Endothelial cell of umbilical vein (primary cell): ENCODE data around the gene SLC15A2. TPM values are rescaled to one million over a fixed set of nuclear protein-coding genes. Genes with fewer than 3 reads are reported as not detected.

Experiments used
- BruUV-seq: library from RNA; stranded (reverse); fragments of 400-500 nt; replicated peaks from 2 replicates; lab custom pipeline; 2021; lab: Mats Ljungman, UMichigan
- CTCF ChIA-PET: fragments of 300-600, 350-600 bp; sonication (Branson Sonifier 250); formaldehyde crosslinking; loops from one replicate; lab custom pipeline; 2021; ENCODE audit warnings: antibody characterized with exemption, inconsistent platforms; lab: Charles Lee
- POLR2A ChIA-PET: fragments of 300-600, 350-600 bp; sonication (Branson Sonifier 250); formaldehyde crosslinking; loops from one replicate; lab custom pipeline; 2021; ENCODE audit warnings: antibody characterized with exemption, inconsistent platforms; lab: Charles Lee
- DNase-seq: peaks from one replicate; pipeline ENCODE4 v3.0.0-alpha.2; 2011; ENCODE audit warnings: low read depth, low spot score
- FAIRE-seq: peaks from 2 replicates; lab custom pipeline; 2011; peaks lifted over from hg19 to GRCh38; lab: Jason Lieb, UNC
- H2AFZ ChIP-seq: 2 replicates; pipeline ENCODE4 v1.6.0; 2012; ENCODE audit warnings: low read depth, low read length, control low read depth, inconsistent platforms
- H3K27ac ChIP-seq: 2 replicates; pipeline ENCODE4 v1.5.1; 2011; ENCODE audit warnings: low read depth, mild to moderate bottlenecking, control low read depth, low read length, moderate library complexity; ENCODE audit not compliant: insufficient read depth
- H3K27me3 ChIP-seq, 2 experiments: 2 replicates each; pipeline versions ENCODE4 v1.6.0 to v1.6.1; 2011; ENCODE audit warnings: low read length in 2 of 2, mixed read lengths in 1 of 2; ENCODE audit not compliant: control insufficient read depth in 2 of 2, insufficient read depth in 2 of 2
- H3K36me3 ChIP-seq, 2 experiments: 2 replicates in 1 of 2; 3 replicates in 1 of 2; pipeline ENCODE4 v1.5.1; 2011; ENCODE audit warnings: low read length in 2 of 2, mild to moderate bottlenecking in 1 of 2, moderate library complexity in 1 of 2; ENCODE audit not compliant: control insufficient read depth in 2 of 2, insufficient read depth in 2 of 2; ENCODE audit errors: extremely low read depth in 1 of 2
- H3K4me1 ChIP-seq: 3 replicates; pipeline ENCODE4 v1.5.1; 2011; ENCODE audit warnings: mild to moderate bottlenecking, low read length; ENCODE audit not compliant: control insufficient read depth, insufficient read depth; ENCODE audit errors: extremely low read depth
- H3K4me2 ChIP-seq: 2 replicates; pipeline ENCODE4 v1.6.1; 2011; ENCODE audit warnings: low read length, control low read depth, mixed read lengths; ENCODE audit not compliant: insufficient read depth
- H3K4me3 ChIP-seq, 3 experiments: fragments of 200-600 bp in 1 of 3; sonication (generic), shearing (Covaris generic) in 1 of 3; replicated peaks in 1 of 3; 2 replicates each; pipeline ENCODE4 v1.5.1; 2011 to 2016; ENCODE audit warnings: control low read depth in 3 of 3, low read length in 3 of 3, mild to moderate bottlenecking in 2 of 3, inconsistent platforms in 1 of 3, low read depth in 1 of 3, moderate library complexity in 1 of 3; ENCODE audit not compliant: insufficient read depth in 1 of 3
- H3K79me2 ChIP-seq: 2 replicates; pipeline ENCODE4 v1.6.0; 2012; ENCODE audit warnings: low read length, inconsistent platforms; ENCODE audit not compliant: control insufficient read depth, insufficient read depth
- H3K9ac ChIP-seq: replicated peaks from 2 replicates; pipeline ENCODE3; 2011; ENCODE audit warnings: low read length, control low read depth; ENCODE audit not compliant: insufficient read depth; ENCODE audit errors: extremely low read depth
- H3K9me1 ChIP-seq: replicated peaks from 3 replicates; pipeline ENCODE4 v1.6.0; 2011; ENCODE audit warnings: mild to moderate bottlenecking, low read length; ENCODE audit not compliant: control insufficient read depth, insufficient read depth; ENCODE audit errors: extremely low read depth
- H3K9me3 ChIP-seq: replicated peaks from 2 replicates; pipeline ENCODE4 v1.5.1; 2012; ENCODE audit warnings: low read length, inconsistent platforms; ENCODE audit not compliant: control insufficient read depth, insufficient read depth
- H4K20me1 ChIP-seq: replicated peaks from 2 replicates; pipeline ENCODE3; 2011; ENCODE audit warnings: mild to moderate bottlenecking, low read length; ENCODE audit not compliant: control insufficient read depth, insufficient read depth; ENCODE audit errors: extremely low read depth
- CTCF ChIP-seq, 2 donors: IDR thresholded peaks; 1 replicate in 1 of 2; 2 replicates in 1 of 2; pipeline ENCODE4 v1.5.1; 2011; ENCODE audit warnings: low read length in 2 of 2, mild to moderate bottlenecking in 2 of 2, moderate library complexity in 2 of 2, control low read depth in 1 of 2, inconsistent platforms in 1 of 2, low read depth in 1 of 2; ENCODE audit not compliant: insufficient read depth in 1 of 2; ENCODE audit errors: extremely low read depth in 1 of 2
- EZH2 ChIP-seq: IDR thresholded peaks from 2 replicates; pipeline ENCODE4 v1.6.1; 2012; ENCODE audit warnings: borderline replicate concordance, low read depth, mild to moderate bottlenecking, moderate library complexity, low read length, inconsistent platforms; ENCODE audit not compliant: severe bottlenecking
- FOS ChIP-seq: IDR thresholded peaks from 2 replicates; pipeline ENCODE4 v1.6.1; 2011; ENCODE audit warnings: mild to moderate bottlenecking, low read length, moderate library complexity, borderline replicate concordance; ENCODE audit not compliant: insufficient read depth
- GATA2 ChIP-seq: IDR thresholded peaks from 2 replicates; pipeline ENCODE4 v1.7.0; 2011; ENCODE audit warnings: low read depth, mild to moderate bottlenecking, moderate library complexity, mixed read lengths, low read length; ENCODE audit not compliant: insufficient read length, insufficient read depth
- JUN ChIP-seq: IDR thresholded peaks from 2 replicates; pipeline ENCODE4 v1.6.1; 2011; ENCODE audit warnings: borderline replicate concordance, low read depth; ENCODE audit not compliant: insufficient read length, insufficient read depth
- MYC ChIP-seq: IDR thresholded peaks from one replicate; pipeline ENCODE4 v1.6.1; 2011; ENCODE audit warnings: mild to moderate bottlenecking, low read depth, low read length
- POLR2A ChIP-seq: IDR thresholded peaks from 2 replicates; pipeline ENCODE4 v1.6.1; 2012; ENCODE audit warnings: low read depth, mild to moderate bottlenecking, control low read depth, low read length
- POLR2AphosphoS5 ChIP-seq: IDR thresholded peaks from 2 replicates; pipeline ENCODE4 v1.6.1; 2012; ENCODE audit warnings: low read depth, mild to moderate bottlenecking, control low read depth, low read length, moderate library complexity; ENCODE audit not compliant: insufficient read depth
- dilution Hi-C: fragments of 300-500 bp; cut with MboI; formaldehyde crosslinking; loops from one replicate; pipeline ENCODE4 v1.15.0; 2019; ENCODE audit warnings: low sequenced_read_pairs; ENCODE audit not compliant: extremely low pct_ligation_motif_present
- intact Hi-C: fragments of 100-400 bp; cut with micrococcal nuclease; formaldehyde crosslinking; loops from one replicate; pipeline ENCODE4 v1.10.0; 2022
- polyA plus RNA-seq, 4 experiments: library from polyadenylated mRNA; depleted of rRNA in 3 of 4; stranded (reverse) in 3 of 4; unstranded in 1 of 4; fragments of >200 nt; gene quantifications; 2 replicates each; pipeline versions ENCODE4 v1.2.1 to v1.2.3, GENCODE V29; 2011 to 2012; ENCODE audit warnings: missing spikeins in 1 of 4
- total RNA-seq: library from RNA; stranded (reverse); gene quantifications from 2 replicates; pipeline ENCODE4 v1.2.3, GENCODE V29; 2021
- TF ChIP-seq, protein P1 (sequence below): IDR thresholded peaks from 2 replicates; pipeline ENCODE4 v1.6.1; 2011; ENCODE audit not compliant: insufficient read depth, insufficient read length

Gene SLC15A2
- total and polyA plus RNA-seq, 2 donors (not counting 3 experiments of a cell fraction or from before 2014, with no cell fraction given), result 0.11 to 0.39 TPM

- DNase-seq, result peak; percentile 18
- Histone ChIP-seq H3K36me3 (no peaks in the 10 kb centered on the region), H3K4me3 (no peak overlapping the region), H3K27me3 (peaks cover 0 to under 1% of the 10 kb centered on the region in 2 experiments), H3K9ac (no peak overlapping the region), H3K27ac (no peak overlapping the region), H3K9me1 (no peaks in the 10 kb centered on the region), H3K9me3 (no peaks in the 10 kb centered on the region), H2AFZ (no peak overlapping the region), H3K4me1 (no peaks in the 10 kb centered on the region), H4K20me1 (no peaks in the 10 kb centered on the region), H3K4me2 (no peak overlapping the region), H3K79me2 (no peaks in the 10 kb centered on the region)
- intact Hi-C loops (loop anchor here (1.0 to 5.0 kb wide), 2 partner anchors 116 to 281 kb away; no protein-coding TSS in a partner anchor), dilution Hi-C loops (no loop called here)
- POLR2A ChIA-PET, result no interaction called here
- CTCF ChIA-PET, result interaction anchor here (0.6 to 1.7 kb wide), 11 partner anchors 36 to 462 kb away, joined by 3 to 18 read pairs (median 3); no protein-coding TSS in a partner anchor
- no peak for TF ChIP-seq FOS
- no peak for TF ChIP-seq MYC
- TF ChIP-seq POLR2AphosphoS5, result no peak
- no peak for TF ChIP-seq JUN
- TF ChIP-seq EZH2, result no peak
- no peak for TF ChIP-seq POLR2A
- TF ChIP-seq, protein P1, sequence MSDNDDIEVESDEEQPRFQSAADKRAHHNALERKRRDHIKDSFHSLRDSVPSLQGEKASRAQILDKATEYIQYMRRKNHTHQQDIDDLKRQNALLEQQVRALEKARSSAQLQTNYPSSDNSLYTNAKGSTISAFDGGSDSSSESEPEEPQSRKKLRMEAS, result no peak
- no peak for TF ChIP-seq GATA2
- no peak for TF ChIP-seq CTCF (IDR thresholded peaks at IDR 0.05; ENCODE audit: extremely low read depth in 1 of 2, insufficient read depth in 1 of 2, low read depth in 1 of 2, low read length in 2 of 2)
- no peak for FAIRE-seq
- no TSS peak for BruUV-seq
Measured at GRCh38 chr3:121975702-121976302, 81.6 kb downstream of the SLC15A2 start.
